Parathyroid adenoma (tissue), 2 donors: ENCODE results near the gene ADGRG6.

Source experiments
- H2AFZ ChIP-seq: fragments of 300-600 bp; sonication (generic); one replicate; pipeline ENCODE4 v1.7.0; 2017; ENCODE audit warnings: antibody characterized with exemption, mild to moderate bottlenecking
- H3K27ac ChIP-seq: fragments of 300-600 bp; sonication (generic); one replicate; pipeline ENCODE4 v1.7.0; 2017
- H3K27me3 ChIP-seq: fragments of 300-600 bp; sonication (generic); one replicate; pipeline ENCODE4 v1.7.0; 2017; ENCODE audit warnings: low read length; ENCODE audit not compliant: control insufficient read depth, insufficient read depth
- H3K36me3 ChIP-seq: fragments of 300-600 bp; sonication (generic); one replicate; pipeline ENCODE4 v1.7.0; 2017; ENCODE audit warnings: low read length; ENCODE audit not compliant: control insufficient read depth, insufficient read depth
- H3K4me1 ChIP-seq: fragments of 300-600 bp; sonication (generic); one replicate; pipeline ENCODE4 v1.7.0; 2017; ENCODE audit warnings: control low read depth
- H3K4me2 ChIP-seq: fragments of 300-600 bp; sonication (generic); one replicate; pipeline ENCODE4 v1.7.0; 2017; ENCODE audit warnings: low read length
- H3K4me3 ChIP-seq: fragments of 300-600 bp; sonication (generic); one replicate; pipeline ENCODE4 v1.7.0; 2017; ENCODE audit warnings: low read depth, low read length
- H3K79me2 ChIP-seq: fragments of 300-600 bp; sonication (generic); one replicate; pipeline ENCODE4 v1.7.0; 2017; ENCODE audit warnings: control low read depth
- H3K9ac ChIP-seq: fragments of 300-600 bp; sonication (generic); one replicate; pipeline ENCODE4 v1.7.0; 2017; ENCODE audit warnings: mild to moderate bottlenecking
- H3K9me3 ChIP-seq: fragments of 300-600 bp; sonication (generic); one replicate; pipeline ENCODE4 v1.7.0; 2017; ENCODE audit warnings: low read length; ENCODE audit not compliant: control insufficient read depth
- TF ChIP-seq, protein P1 (sequence below): fragments of 300-600 bp; sonication (generic); IDR thresholded peaks from one replicate; pipeline ENCODE4 v1.7.0; 2017; ENCODE audit warnings: antibody characterized with exemption, mild to moderate bottlenecking
- donor health status: primary hyperparathyroidism.

ADGRG6 gene

DNA sequence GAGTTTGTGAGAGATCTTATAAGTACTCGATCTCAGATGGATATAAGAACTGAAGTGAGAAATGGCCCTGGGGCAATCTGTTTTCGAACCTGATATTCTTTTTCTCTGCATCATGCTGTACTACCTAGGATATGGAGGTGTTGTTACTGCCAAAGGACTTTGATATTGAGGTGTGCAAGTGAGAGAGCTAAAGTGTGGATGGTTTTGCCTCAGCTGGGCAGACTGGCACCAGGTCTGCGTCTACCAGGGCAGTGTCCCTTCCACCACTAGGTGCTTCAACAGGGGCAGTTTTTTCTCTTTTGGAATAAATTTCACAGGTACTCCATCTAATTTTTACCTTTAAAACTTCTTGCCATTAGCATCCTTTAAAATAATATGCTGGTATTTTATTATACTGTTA, 35.0 kb downstream of the ADGRG6 start:
- H3K27me3 ChIP-seq = no peaks in the 10 kb centered on the region
- no peak overlapping the region for H2AFZ ChIP-seq
- no peak overlapping the region for H3K27ac ChIP-seq
- TF ChIP-seq, protein P1, sequence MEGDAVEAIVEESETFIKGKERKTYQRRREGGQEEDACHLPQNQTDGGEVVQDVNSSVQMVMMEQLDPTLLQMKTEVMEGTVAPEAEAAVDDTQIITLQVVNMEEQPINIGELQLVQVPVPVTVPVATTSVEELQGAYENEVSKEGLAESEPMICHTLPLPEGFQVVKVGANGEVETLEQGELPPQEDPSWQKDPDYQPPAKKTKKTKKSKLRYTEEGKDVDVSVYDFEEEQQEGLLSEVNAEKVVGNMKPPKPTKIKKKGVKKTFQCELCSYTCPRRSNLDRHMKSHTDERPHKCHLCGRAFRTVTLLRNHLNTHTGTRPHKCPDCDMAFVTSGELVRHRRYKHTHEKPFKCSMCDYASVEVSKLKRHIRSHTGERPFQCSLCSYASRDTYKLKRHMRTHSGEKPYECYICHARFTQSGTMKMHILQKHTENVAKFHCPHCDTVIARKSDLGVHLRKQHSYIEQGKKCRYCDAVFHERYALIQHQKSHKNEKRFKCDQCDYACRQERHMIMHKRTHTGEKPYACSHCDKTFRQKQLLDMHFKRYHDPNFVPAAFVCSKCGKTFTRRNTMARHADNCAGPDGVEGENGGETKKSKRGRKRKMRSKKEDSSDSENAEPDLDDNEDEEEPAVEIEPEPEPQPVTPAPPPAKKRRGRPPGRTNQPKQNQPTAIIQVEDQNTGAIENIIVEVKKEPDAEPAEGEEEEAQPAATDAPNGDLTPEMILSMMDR = no peak
- H3K36me3 ChIP-seq = no peaks in the 10 kb centered on the region
- H3K4me3 ChIP-seq = no peak overlapping the region
- H3K4me1 ChIP-seq = no peaks in the 10 kb centered on the region
- no peak overlapping the region for H3K4me2 ChIP-seq
- no peak overlapping the region for H3K9ac ChIP-seq
- H3K9me3 ChIP-seq = no peaks in the 10 kb centered on the region
- no peaks in the 10 kb centered on the region for H3K79me2 ChIP-seq

DNA sequence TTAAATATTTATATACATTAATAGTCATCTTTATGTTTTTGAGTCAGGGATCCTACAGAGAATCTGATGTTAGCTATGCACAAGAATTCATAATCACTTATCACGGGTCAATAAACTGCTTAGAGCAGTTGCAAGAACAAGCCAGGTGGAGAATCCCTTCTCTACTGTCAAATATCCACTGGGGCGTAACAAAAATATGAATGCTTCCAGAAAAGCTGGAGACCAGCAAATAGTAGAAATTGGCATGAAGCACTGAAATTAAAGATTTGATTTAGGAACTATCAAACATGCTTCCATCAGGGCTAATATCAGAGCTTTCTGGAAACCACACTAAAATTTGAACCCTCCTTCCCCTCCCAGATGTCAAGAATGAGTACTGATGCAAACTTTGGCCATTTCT, 37.3 kb downstream of the ADGRG6 start:
- no peaks in the 10 kb centered on the region for H3K36me3 ChIP-seq
- no peaks in the 10 kb centered on the region for H3K4me1 ChIP-seq
- no peaks in the 10 kb centered on the region for H3K27me3 ChIP-seq
- H3K9ac ChIP-seq = no peak overlapping the region
- H3K9me3 ChIP-seq = no peaks in the 10 kb centered on the region
- TF ChIP-seq, protein P1 = no peak
- no peaks in the 10 kb centered on the region for H3K79me2 ChIP-seq
- no peak overlapping the region for H3K4me2 ChIP-seq
- no peak overlapping the region for H3K4me3 ChIP-seq
- no peak overlapping the region for H3K27ac ChIP-seq
- H2AFZ ChIP-seq = no peak overlapping the region

DNA sequence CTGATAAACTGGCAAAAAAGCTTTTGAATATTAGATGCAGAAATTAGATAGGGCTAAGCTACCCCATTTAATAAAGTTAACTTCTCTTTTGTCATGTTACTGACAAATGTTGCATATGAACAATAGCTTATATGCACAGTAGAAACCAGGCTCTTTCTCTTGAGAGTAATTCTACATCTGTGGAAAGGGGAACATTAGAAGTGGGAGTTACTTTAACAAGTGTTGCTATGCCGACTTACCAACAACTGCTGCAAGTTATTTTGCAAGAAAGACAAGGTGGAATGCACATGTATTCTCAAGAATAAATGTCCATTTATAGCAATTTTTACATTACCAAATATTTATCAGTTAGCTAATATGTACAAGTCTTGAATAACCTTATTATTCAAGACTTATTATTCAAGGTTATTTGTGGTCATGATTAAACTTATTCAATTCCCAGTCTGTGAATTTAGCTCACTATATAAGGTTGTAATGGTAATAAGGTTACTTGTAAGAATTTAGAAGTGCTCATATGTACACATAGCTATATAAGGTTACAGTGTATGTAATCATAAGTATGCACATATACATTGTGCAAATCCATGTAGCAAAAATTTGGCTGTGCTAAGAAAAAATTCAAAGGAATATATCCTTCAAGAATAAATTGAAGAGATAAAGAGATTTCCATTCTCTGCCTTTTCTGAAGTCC, 38.3 kb downstream of the ADGRG6 start:
- no peaks in the 10 kb centered on the region for H3K27me3 ChIP-seq
- TF ChIP-seq, protein P1 = no peak

DNA sequence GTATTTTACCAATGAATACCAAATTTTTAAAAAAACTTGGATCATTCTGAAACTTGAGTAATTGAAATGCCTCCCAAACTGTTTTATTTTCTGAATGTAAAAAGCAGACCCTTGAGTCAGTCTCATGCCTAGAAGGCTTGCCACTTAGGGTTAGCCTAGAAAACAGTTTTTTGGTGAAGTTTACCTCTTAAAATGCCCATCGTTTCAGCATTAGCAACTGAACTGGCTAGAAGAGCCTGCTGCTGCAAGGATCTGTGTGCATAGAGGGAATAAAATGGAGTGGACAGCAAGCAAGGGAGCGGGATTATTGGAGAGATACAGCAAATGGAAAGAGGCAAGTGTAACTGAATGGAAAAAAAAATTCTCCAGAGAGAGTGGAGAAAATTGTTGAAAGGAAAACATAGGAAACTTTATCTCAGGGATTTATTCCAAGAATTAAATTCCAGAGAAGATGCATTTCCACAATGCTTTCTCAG, 40.1 kb downstream of the ADGRG6 start:
- TF ChIP-seq, protein P1 = no peak
- no peaks in the 10 kb centered on the region for H3K36me3 ChIP-seq
- H3K27ac ChIP-seq = no peak overlapping the region
- H3K27me3 ChIP-seq = no peaks in the 10 kb centered on the region
- no peak overlapping the region for H3K4me2 ChIP-seq
- no peaks in the 10 kb centered on the region for H3K79me2 ChIP-seq
- H3K9me3 ChIP-seq = no peaks in the 10 kb centered on the region
- no peak overlapping the region for H2AFZ ChIP-seq
- no peak overlapping the region for H3K4me3 ChIP-seq
- H3K4me1 ChIP-seq = no peaks in the 10 kb centered on the region
- H3K9ac ChIP-seq = no peak overlapping the region

More for the DNA sequence above, 38.3 kb downstream of the ADGRG6 start:
- Histone ChIP-seq H2AFZ (no peak overlapping the region), H3K79me2 (no peaks in the 10 kb centered on the region), H3K9me3 (no peaks in the 10 kb centered on the region), H3K36me3 (no peaks in the 10 kb centered on the region), H3K4me3 (no peak overlapping the region), H3K4me1 (no peaks in the 10 kb centered on the region), H3K27ac (no peak overlapping the region), H3K4me2 (no peak overlapping the region), H3K9ac (no peak overlapping the region)

DNA sequence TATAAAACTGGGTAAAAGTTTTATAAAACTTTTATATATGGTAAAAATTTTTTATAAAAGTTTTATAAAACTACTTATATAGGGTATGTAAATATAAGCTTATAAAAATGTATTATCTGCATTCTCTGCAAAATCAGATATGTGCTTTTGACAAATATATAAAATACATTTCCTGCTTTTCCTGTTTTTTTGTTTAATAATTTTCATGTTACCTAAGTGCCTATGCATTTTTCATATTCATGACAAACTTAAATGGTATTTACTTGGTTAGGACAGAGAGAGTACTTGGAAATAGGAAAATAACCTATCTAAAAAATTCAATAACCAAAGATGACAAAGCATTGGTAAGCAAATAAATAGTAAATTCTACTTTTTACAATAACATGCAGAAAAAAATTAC, 41.2 kb downstream of the ADGRG6 start:
- no peak overlapping the region for H3K4me2 ChIP-seq
- TF ChIP-seq, protein P1 = no peak
- H3K79me2 ChIP-seq = no peaks in the 10 kb centered on the region
- no peaks in the 10 kb centered on the region for H3K27me3 ChIP-seq
- no peak overlapping the region for H2AFZ ChIP-seq
- no peak overlapping the region for H3K27ac ChIP-seq
- H3K9me3 ChIP-seq = no peaks in the 10 kb centered on the region
- H3K4me3 ChIP-seq = no peak overlapping the region
- no peaks in the 10 kb centered on the region for H3K36me3 ChIP-seq
- H3K9ac ChIP-seq = no peak overlapping the region
- H3K4me1 ChIP-seq = no peaks in the 10 kb centered on the region
